Keratinocyte (primary cell): ENCODE measurements around the gene PRKCSH. TPM values are rescaled to one million over a fixed set of nuclear protein-coding genes. Genes with fewer than 3 reads are reported as not detected.
A peak's percentile ranks its signal among the peaks of the same experiment; 100 is the strongest.

Source experiments
- DNase-seq: peaks from one replicate; pipeline ENCODE4 v3.0.0-alpha.2; 2011; ENCODE audit warnings: low read depth, missing footprints, low spot score
- FAIRE-seq: peaks from 2 replicates; lab custom pipeline; 2011; peaks lifted over from hg19 to GRCh38; lab: Jason Lieb, UNC
- H2AFZ ChIP-seq: 2 replicates; pipeline ENCODE4 v1.6.0; 2012; ENCODE audit warnings: low read length, control low read depth, inconsistent platforms; ENCODE audit not compliant: control insufficient read depth
- H3K27ac ChIP-seq: 2 replicates; pipeline ENCODE4 v1.5.1; 2011; ENCODE audit warnings: low read length; ENCODE audit not compliant: control insufficient read depth, insufficient read depth
- H3K27me3 ChIP-seq: 3 replicates; pipeline ENCODE4 v1.6.0; 2011; ENCODE audit warnings: low read length; ENCODE audit not compliant: control insufficient read depth, insufficient read depth; ENCODE audit errors: extremely low read depth
- H3K36me3 ChIP-seq, 2 experiments: 2 replicates in 1 of 2; 3 replicates in 1 of 2; pipeline ENCODE4 v1.5.1; 2011; ENCODE audit warnings: low read length in 2 of 2, mild to moderate bottlenecking in 1 of 2; ENCODE audit not compliant: control insufficient read depth in 2 of 2, insufficient read depth in 2 of 2; ENCODE audit errors: extremely low read depth in 1 of 2
- H3K4me1 ChIP-seq: 3 replicates; pipeline ENCODE4 v1.5.1; 2011; ENCODE audit warnings: low read length; ENCODE audit not compliant: control insufficient read depth, insufficient read depth; ENCODE audit errors: extremely low read depth
- H3K4me2 ChIP-seq: 3 replicates; pipeline ENCODE4 v1.6.0; 2011; ENCODE audit warnings: low read depth, low read length; ENCODE audit not compliant: control insufficient read depth, insufficient read depth; ENCODE audit errors: extremely low read depth
- H3K4me3 ChIP-seq, 3 experiments: fragments of 200-600 bp in 1 of 3; sonication (generic) in 1 of 3; 2 replicates in 2 of 3; 3 replicates in 1 of 3; pipeline ENCODE4 v1.5.1; 2011 to 2016; ENCODE audit warnings: low read length in 3 of 3, mild to moderate bottlenecking in 3 of 3, control low read depth in 2 of 3, inconsistent platforms in 1 of 3, low read depth in 1 of 3, mixed read lengths in 1 of 3, mixed run types in 1 of 3, moderate library complexity in 1 of 3; ENCODE audit not compliant: control insufficient read depth in 2 of 3, insufficient read depth in 2 of 3; ENCODE audit errors: extremely low read depth in 1 of 3
- H3K79me2 ChIP-seq: 2 replicates; pipeline ENCODE4 v1.6.0; 2012; ENCODE audit warnings: low read length; ENCODE audit not compliant: control insufficient read depth, insufficient read depth
- H3K9ac ChIP-seq: 3 replicates; pipeline ENCODE4 v1.6.0; 2011; ENCODE audit warnings: low read length; ENCODE audit not compliant: control insufficient read depth, insufficient read depth; ENCODE audit errors: extremely low read depth
- H3K9me1 ChIP-seq: 3 replicates; pipeline ENCODE4 v1.6.0; 2011; ENCODE audit warnings: low read length; ENCODE audit not compliant: control insufficient read depth, insufficient read depth; ENCODE audit errors: extremely low read depth
- H3K9me3 ChIP-seq: 2 replicates; pipeline ENCODE4 v1.5.1; 2012; ENCODE audit warnings: low read depth, low read length; ENCODE audit not compliant: control insufficient read depth
- H4K20me1 ChIP-seq: 3 replicates; pipeline ENCODE4 v1.6.0; 2011; ENCODE audit warnings: low read length; ENCODE audit not compliant: control insufficient read depth, insufficient read depth; ENCODE audit errors: extremely low read depth
- CTCF ChIP-seq, 3 experiments: IDR thresholded peaks in 1 of 3; conservative IDR thresholded peaks in 1 of 3; optimal IDR thresholded peaks in 1 of 3; 2 replicates in 2 of 3; 3 replicates in 1 of 3; pipeline versions ENCODE3 to v1.5.1; 2011; ENCODE audit warnings: low read length in 3 of 3, mild to moderate bottlenecking in 3 of 3, moderate library complexity in 2 of 3, control low read depth in 1 of 3, inconsistent platforms in 1 of 3; ENCODE audit not compliant: insufficient read depth in 2 of 3; ENCODE audit errors: extremely low read depth in 1 of 3
- EZH2 ChIP-seq: IDR thresholded peaks from one replicate; pipeline ENCODE4 v1.6.1; 2012; ENCODE audit warnings: inconsistent platforms, mild to moderate bottlenecking, low read length, moderate library complexity
- dilution Hi-C: fragments of 300-500 bp; cut with MboI; formaldehyde crosslinking; loops from one replicate; pipeline ENCODE4 v1.7.0; 2020; ENCODE audit warnings: low sequenced_read_pairs; ENCODE audit not compliant: extremely low pct_ligation_motif_present
- polyA plus RNA-seq, 5 experiments: library from polyadenylated mRNA; depleted of rRNA in 3 of 5; stranded (reverse) in 3 of 5; stranded (forward) in 1 of 5; unstranded in 1 of 5; fragments of >200 nt; gene quantifications; 1 replicate in 1 of 5; 2 replicates in 3 of 5; 3 replicates in 1 of 5; pipeline versions ENCODE4 v1.2.1 to v1.2.3, GENCODE V29; 2011 to 2012; ENCODE audit warnings: missing spikeins in 2 of 5, low read depth in 1 of 5, low replicate concordance in 1 of 5

PRKCSH gene
- polyA plus RNA-seq, 1 donor (not counting 4 experiments of a cell fraction or from before 2014, with no cell fraction given), result 56.3 TPM

DNA sequence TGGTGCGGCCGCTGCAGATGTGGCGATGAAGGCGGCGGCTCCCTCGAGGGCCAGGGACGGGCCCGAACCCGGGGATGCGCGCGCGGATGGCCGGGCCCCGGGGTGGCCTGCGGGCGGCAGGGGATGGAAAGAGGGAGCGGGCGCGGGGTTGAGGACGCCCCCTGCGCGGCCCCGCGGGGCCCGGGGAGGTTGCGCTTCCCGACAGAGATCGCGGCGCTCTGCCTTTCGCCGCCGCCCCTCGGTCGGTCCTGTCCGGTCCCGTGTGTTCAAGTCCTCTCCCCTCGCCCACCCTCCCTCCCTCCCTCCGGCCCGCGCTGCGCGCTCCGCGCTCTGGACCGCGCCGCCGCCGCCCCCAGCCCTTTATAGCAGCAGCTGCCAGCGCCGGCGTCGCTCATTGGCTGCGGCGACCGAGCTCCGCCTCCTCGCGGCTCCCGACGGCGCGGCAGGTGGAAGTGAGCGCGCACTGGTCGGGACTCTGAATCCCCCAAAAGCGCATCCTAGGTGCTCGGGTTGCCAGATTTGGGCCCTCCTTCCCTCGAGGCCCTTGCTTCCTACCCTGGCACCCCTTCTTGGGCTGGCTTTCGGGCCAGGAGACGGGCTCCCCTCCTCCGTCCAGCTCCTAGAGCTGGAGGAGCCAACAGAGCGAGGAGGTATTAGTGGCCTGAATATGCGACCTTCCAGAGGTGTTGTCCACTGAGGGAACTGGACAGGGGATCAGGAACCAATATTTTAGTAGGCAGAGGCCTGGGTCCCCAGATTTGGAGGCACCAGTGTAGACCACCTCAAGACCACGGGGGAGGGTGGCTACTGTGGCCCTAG, 45.5 kb downstream of the PRKCSH start, which contains the start of gene ELAVL3:
ELAVL3 (minus strand) TSS at position 332 of the 819 bp plus-strand sequence. CDS start 438 bp downstream, outside the sequence.
- no peak within 1 kb of the TSS for H3K4me2 ChIP-seq

GRCh38 chr19:11481534-11482383, 46.3 kb downstream of the PRKCSH start:
- H3K4me3 ChIP-seq, result peak overlapping the region; percentile 33 to 40 (median 34)
- H2AFZ ChIP-seq, result no peak overlapping the region
- H3K36me3 ChIP-seq, result no peaks in the 10 kb centered on the region
- H3K27me3 ChIP-seq, result peaks cover 41% of the 10 kb centered on the region
- no peak for TF ChIP-seq CTCF (optimal IDR thresholded peaks at IDR 0.05 in 1 of 3, IDR thresholded peaks at IDR 0.05 in 1 of 3, conservative IDR thresholded peaks at IDR 0.05 in 1 of 3; ENCODE audit: extremely low read depth in 1 of 3, insufficient read depth in 2 of 3, low read length in 3 of 3)
- TF ChIP-seq EZH2, result peak; percentile 96
- no peak overlapping the region for H3K4me2 ChIP-seq
- no peaks in the 10 kb centered on the region for H3K9me1 ChIP-seq
- H4K20me1 ChIP-seq, result peaks cover 2% of the 10 kb centered on the region
- peak; percentile 48 for DNase-seq
- H3K27ac ChIP-seq, result no peak overlapping the region
- H3K4me1 ChIP-seq, result peaks cover 2% of the 10 kb centered on the region
- dilution Hi-C loops, result no loop called here
- no peak for FAIRE-seq
- no peaks in the 10 kb centered on the region for H3K9me3 ChIP-seq
- no peak overlapping the region for H3K9ac ChIP-seq
- no peaks in the 10 kb centered on the region for H3K79me2 ChIP-seq

More for the DNA sequence above, 45.5 kb downstream of the PRKCSH start, which contains the start of gene ELAVL3:
- H3K36me3 ChIP-seq, result no peaks in the 10 kb centered on the region
- H3K27me3 ChIP-seq, result peaks cover 41% of the 10 kb centered on the region
- H3K9me1 ChIP-seq, result no peaks in the 10 kb centered on the region
- H3K27ac ChIP-seq, result no peak within 1 kb of the TSS
- H3K9me3 ChIP-seq, result no peaks in the 10 kb centered on the region
- dilution Hi-C loops, result no loop called here
- H3K9ac ChIP-seq, result no peak within 1 kb of the TSS
- no peaks in the 10 kb centered on the region for H3K79me2 ChIP-seq
- H3K4me3 ChIP-seq, result peak within 1 kb of the TSS in 1 of 3 experiments; percentile 34
- no peak within 1 kb of the TSS for H2AFZ ChIP-seq
- FAIRE-seq (no peak), DNase-seq (no peak)
- H4K20me1 ChIP-seq, result peaks cover 2% of the 10 kb centered on the region
- TF ChIP-seq CTCF (optimal IDR thresholded peaks at IDR 0.05 in 1 of 3, IDR thresholded peaks at IDR 0.05 in 1 of 3, conservative IDR thresholded peaks at IDR 0.05 in 1 of 3; ENCODE audit: extremely low read depth in 1 of 3, insufficient read depth in 2 of 3, low read length in 3 of 3) (no peak), EZH2 (no peak)
- peaks cover 2% of the 10 kb centered on the region for H3K4me1 ChIP-seq
